Prostate gland (tissue), 2 donors: ENCODE data around the gene PIP5K1B.

Experiments
- CTCF ChIP-seq, 4 experiments: fragments of 200-600 bp in 2 of 4; fragments of 450-650 bp in 2 of 4; sonication (generic) in 2 of 4; IDR thresholded peaks; 1 replicate in 3 of 4; 2 replicates in 1 of 4; pipeline ENCODE4 v1.5.1; 2016 to 2019; ENCODE audit warnings: antibody characterized with exemption in 4 of 4, mild to moderate bottlenecking in 2 of 4, moderate library complexity in 2 of 4
- POLR2A ChIP-seq: fragments of 450-650 bp; IDR thresholded peaks from one replicate; pipeline ENCODE4 v1.6.1; 2016; ENCODE audit warnings: antibody characterized with exemption, mild to moderate bottlenecking
- POLR2AphosphoS5 ChIP-seq: sonication (generic); formaldehyde crosslinking; IDR thresholded peaks from one replicate; pipeline ENCODE4 v1.6.1; 2017; ENCODE audit warnings: antibody characterized with exemption

- TF ChIP-seq CTCF (IDR thresholded peaks at IDR 0.05) (no peak), POLR2A (no peak), POLR2AphosphoS5 (no peak)
These were observed 342.3 kb downstream of the PIP5K1B start for GRCh38 chr9:69047371-69047770.
